Measurements from ENCODE around the gene APEX2. TPM values are rescaled to one million over a fixed set of nuclear protein-coding genes. Genes with fewer than 3 reads are reported as not detected.
A peak's percentile ranks its signal among the peaks of the same experiment; 100 is the strongest.

The APEX2 gene
- total RNA-seq, 4 donors from 2014 or later, result 12.4 to 25.2 (median 22.0) TPM

DNA sequence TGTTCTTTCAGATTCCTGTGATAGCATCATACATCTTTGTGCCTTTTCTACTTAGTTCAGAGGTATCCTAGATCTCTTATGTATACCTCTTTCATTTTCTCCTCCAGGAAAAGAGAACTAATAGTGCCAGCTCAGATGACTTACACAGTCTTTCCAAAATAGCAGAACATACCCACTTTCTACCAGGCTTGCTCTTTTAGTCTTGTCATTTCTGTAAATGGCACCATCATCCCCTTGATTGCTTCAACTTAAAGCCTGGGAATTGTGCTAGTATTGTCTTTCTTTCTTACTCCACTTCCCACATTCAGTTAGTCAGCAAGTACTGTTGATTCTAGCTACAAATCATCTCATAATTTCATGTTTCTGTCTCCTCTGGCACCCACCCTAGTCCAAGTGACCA, 5.1 kb downstream of the APEX2 start:
- Histone ChIP-seq H3K9me3 (no peaks in the 10 kb centered on the region), H3K4me1 (peaks cover 42% of the 10 kb centered on the region), H3K27me3 (no peaks in the 10 kb centered on the region), H3K36me3 (peaks cover 9% of the 10 kb centered on the region), H3K4me3 (no peak overlapping the region), H3K27ac (no peak overlapping the region)
- TF ChIP-seq POLR2AphosphoS5 (IDR thresholded peaks at IDR 0.05) (no peak), EP300 (IDR thresholded peaks at IDR 0.05) (no peak), POLR2A (IDR thresholded peaks at IDR 0.05) (no peak)
- TF ChIP-seq, protein P1, sequence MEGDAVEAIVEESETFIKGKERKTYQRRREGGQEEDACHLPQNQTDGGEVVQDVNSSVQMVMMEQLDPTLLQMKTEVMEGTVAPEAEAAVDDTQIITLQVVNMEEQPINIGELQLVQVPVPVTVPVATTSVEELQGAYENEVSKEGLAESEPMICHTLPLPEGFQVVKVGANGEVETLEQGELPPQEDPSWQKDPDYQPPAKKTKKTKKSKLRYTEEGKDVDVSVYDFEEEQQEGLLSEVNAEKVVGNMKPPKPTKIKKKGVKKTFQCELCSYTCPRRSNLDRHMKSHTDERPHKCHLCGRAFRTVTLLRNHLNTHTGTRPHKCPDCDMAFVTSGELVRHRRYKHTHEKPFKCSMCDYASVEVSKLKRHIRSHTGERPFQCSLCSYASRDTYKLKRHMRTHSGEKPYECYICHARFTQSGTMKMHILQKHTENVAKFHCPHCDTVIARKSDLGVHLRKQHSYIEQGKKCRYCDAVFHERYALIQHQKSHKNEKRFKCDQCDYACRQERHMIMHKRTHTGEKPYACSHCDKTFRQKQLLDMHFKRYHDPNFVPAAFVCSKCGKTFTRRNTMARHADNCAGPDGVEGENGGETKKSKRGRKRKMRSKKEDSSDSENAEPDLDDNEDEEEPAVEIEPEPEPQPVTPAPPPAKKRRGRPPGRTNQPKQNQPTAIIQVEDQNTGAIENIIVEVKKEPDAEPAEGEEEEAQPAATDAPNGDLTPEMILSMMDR (IDR thresholded peaks at IDR 0.05), result no peak
- no peak for DNase-seq (ENCODE audit: low spot score in 2 of 2)

DNA sequence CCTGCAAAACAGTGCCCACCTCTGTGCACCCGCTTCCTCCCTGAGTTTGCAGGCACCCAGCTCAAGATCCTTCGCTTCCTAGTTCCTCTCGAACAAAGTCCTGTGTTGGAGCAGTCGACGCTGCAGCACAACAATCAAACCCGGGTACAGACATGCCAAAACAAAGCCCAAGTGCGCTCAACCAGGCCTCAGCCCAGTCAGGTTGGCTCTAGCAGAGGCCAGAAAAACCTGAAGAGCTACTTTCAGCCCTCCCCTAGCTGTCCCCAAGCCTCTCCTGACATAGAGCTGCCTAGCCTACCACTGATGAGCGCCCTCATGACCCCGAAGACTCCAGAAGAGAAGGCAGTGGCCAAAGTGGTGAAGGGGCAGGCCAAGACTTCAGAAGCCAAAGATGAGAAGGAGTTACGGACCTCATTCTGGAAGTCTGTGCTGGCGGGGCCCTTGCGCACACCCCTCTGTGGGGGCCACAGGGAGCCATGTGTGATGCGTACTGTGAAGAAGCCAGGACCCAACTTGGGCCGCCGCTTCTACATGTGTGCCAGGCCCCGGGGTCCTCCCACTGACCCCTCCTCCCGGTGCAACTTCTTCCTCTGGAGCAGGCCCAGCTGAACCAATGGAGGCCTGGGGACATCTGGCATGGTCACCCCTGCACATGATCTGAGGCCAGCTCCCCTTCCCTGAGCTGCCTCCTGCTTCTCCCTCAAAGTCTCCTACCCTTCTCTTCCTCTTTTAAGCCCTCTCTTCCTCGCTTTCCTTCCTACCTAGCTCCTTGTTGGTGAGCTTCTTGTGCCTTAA, 6.9 kb downstream of the APEX2 start:
- TF ChIP-seq POLR2AphosphoS5 (IDR thresholded peaks at IDR 0.05) (no peak), EP300 (IDR thresholded peaks at IDR 0.05) (no peak), POLR2A (IDR thresholded peaks at IDR 0.05) (no peak)
- TF ChIP-seq, protein P1 (IDR thresholded peaks at IDR 0.05), result no peak
- Histone ChIP-seq H3K27me3 (no peaks in the 10 kb centered on the region), H3K4me1 (peaks cover 28% of the 10 kb centered on the region), H3K9me3 (no peaks in the 10 kb centered on the region), H3K36me3 (peaks cover 9% of the 10 kb centered on the region), H3K4me3 (no peak overlapping the region), H3K27ac (peak overlapping the region; percentile 62)
- peak in 1 of 2 donors; percentile 55 for DNase-seq (ENCODE audit: low spot score in 2 of 2)
- 76% methylated on average over 17 of the region's 18 CpGs for WGBS

DNA sequence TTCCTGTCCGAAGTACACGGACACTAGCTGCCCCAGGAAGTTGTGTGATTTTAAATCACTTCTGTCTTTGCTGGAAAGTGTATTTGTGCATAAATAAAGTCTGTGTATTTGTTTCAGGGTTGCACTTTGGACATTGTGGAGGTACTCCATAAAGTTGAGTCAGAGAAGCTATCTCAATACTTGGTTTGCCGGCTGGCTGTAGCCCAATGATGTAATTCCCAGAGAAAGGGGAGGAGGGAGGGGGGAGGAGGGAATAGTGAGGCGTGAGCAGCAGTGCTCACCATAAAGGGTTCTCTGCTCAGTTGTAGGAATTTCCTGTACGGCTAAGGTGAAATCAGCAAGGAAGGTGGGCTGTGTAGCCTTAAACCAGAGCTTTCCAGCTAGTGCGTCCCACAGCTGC, 7.5 kb downstream of the APEX2 start:
- H3K36me3 ChIP-seq, result peaks cover 9% of the 10 kb centered on the region
- H3K27me3 ChIP-seq, result no peaks in the 10 kb centered on the region
- 68% methylated on average over 6 of the region's 6 CpGs for WGBS
- no peaks in the 10 kb centered on the region for H3K9me3 ChIP-seq
- peaks cover 28% of the 10 kb centered on the region for H3K4me1 ChIP-seq
- peak overlapping the region; percentile 62 for H3K27ac ChIP-seq
- DNase-seq (ENCODE audit: low spot score in 2 of 2), result no peak
- no peak overlapping the region for H3K4me3 ChIP-seq
- no peak for TF ChIP-seq POLR2AphosphoS5 (IDR thresholded peaks at IDR 0.05)
- TF ChIP-seq EP300 (IDR thresholded peaks at IDR 0.05), result no peak
- TF ChIP-seq POLR2A (IDR thresholded peaks at IDR 0.05), result no peak
- TF ChIP-seq, protein P1 (IDR thresholded peaks at IDR 0.05), result no peak

DNA sequence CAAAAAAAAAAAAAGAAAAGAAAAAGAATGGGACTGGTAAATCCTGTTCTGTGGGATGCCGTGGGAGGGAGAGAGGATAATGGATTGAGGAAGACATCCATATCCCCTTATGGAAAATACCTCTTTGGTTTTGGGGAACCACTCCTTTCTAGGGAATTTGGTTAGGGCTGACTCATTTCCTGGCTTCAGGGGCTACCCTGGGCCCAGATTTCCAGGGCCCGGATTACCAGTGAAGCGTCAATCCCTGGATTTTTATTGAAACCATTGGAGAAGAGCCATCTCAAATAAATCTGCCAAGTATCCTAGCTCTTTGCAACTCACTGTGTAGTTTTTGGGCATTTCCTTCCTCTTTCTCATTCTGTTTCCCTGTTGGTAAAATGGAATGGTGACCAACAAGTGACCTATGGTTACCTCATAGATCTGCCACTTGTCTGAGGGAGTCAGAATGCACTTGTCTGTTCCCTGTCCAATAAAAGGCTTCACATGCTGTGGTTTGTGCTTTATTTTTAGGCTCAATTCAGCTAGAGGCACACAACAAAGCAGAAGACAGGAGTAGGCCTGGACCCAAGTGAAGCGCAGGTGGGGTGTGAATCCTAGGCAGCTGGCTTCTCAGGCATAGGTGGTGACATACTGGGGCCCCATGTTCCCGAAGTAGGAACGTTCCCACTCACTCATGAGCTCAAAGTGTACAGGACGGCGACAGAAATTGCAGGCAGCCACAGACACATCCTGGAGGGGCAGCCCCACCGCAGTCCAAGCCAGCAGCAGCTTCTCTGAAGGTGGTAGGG, 8.6 kb downstream of the APEX2 start:
- H3K27ac ChIP-seq, result peak overlapping the region; percentile 62
- DNase-seq (ENCODE audit: low spot score in 2 of 2), result no peak

More for the DNA sequence above, 8.6 kb downstream of the APEX2 start:
- Histone ChIP-seq H3K4me1 (peaks cover 28% of the 10 kb centered on the region), H3K9me3 (no peaks in the 10 kb centered on the region), H3K36me3 (peaks cover 9% of the 10 kb centered on the region), H3K4me3 (no peak overlapping the region), H3K27me3 (no peaks in the 10 kb centered on the region)
- WGBS, result 36% methylated on average over 9 of the region's 9 CpGs
- TF ChIP-seq, protein P1 (IDR thresholded peaks at IDR 0.05), result no peak
- TF ChIP-seq EP300 (IDR thresholded peaks at IDR 0.05) (no peak), POLR2A (IDR thresholded peaks at IDR 0.05) (no peak)
